ENCODE data around the gene GP5. TPM values are rescaled to one million over a fixed set of nuclear protein-coding genes. Genes with fewer than 3 reads are reported as not detected.

The GP5 gene
- total RNA-seq, 1 experiment from 2014 or later, result 0.05 TPM

GRCh38 chr3:194373899-194374298 lies 25.2 kb downstream of the GP5 start:
- no TSS peak for BruUV-seq (replicated peaks)
- Histone ChIP-seq H3K4me3 (ENCODE audit: low read depth in 2 of 2, low read length in 2 of 2) (no peak overlapping the region), H3K36me3 (ENCODE audit: control insufficient read depth, insufficient read depth, low read length) (no peaks in the 10 kb centered on the region), H3K4me1 (ENCODE audit: control insufficient read depth, insufficient read depth, low read length) (peaks cover 11% of the 10 kb centered on the region), H3K27ac (ENCODE audit: low read length) (no peak overlapping the region), H3K27me3 (ENCODE audit: control insufficient read depth, insufficient read depth, low read length) (0 out of 2 replicates have a peak, but pooled peaks cover 3% of the 10 kb centered on the region), H3K9me3 (ENCODE audit: control insufficient read depth, insufficient read depth, low read depth, low read length) (no peaks in the 10 kb centered on the region)
- DNase-seq (ENCODE audit: low read depth, low spot score), result no peak
- POLR2A ChIA-PET, result no interaction called here
- in situ Hi-C loops (cut with HindIII; ENCODE audit: low pct_unique_long_range_greater_than_20kb, low sequenced_read_pairs), result no loop called here
- no peak for TF ChIP-seq REST (IDR thresholded peaks at IDR 0.05; ENCODE audit: insufficient read depth in 1 of 2, low read depth in 2 of 2, low read length in 1 of 2)
- no peak for TF ChIP-seq TCF7L2 (IDR thresholded peaks at IDR 0.05; ENCODE audit: low read depth, low read length)
- no peak for TF ChIP-seq SIN3A (IDR thresholded peaks at IDR 0.05; ENCODE audit: borderline replicate concordance, insufficient read depth, low read depth, low read length)
- no peak for TF ChIP-seq POLR2AphosphoS5 (IDR thresholded peaks at IDR 0.05; ENCODE audit: low read depth, low read length)
- TF ChIP-seq CTCF (IDR thresholded peaks at IDR 0.05), result no peak
- ATAC-seq, result no peak
- intact Hi-C loops (cut with micrococcal nuclease; ENCODE audit: unreplicated experiment), result no loop called here
- CTCF ChIA-PET, result no interaction called here

GRCh38 chr3:194373028-194373427 lies 26.0 kb downstream of the GP5 start:
- CTCF ChIA-PET, result no interaction called here
- H3K36me3 ChIP-seq (ENCODE audit: control insufficient read depth, insufficient read depth, low read length), result no peaks in the 10 kb centered on the region
- intact Hi-C loops (cut with micrococcal nuclease; ENCODE audit: unreplicated experiment) (no loop called here), in situ Hi-C loops (cut with HindIII; ENCODE audit: low pct_unique_long_range_greater_than_20kb, low sequenced_read_pairs) (no loop called here)
- no peak overlapping the region for H3K4me3 ChIP-seq (ENCODE audit: low read depth in 2 of 2, low read length in 2 of 2)
- BruUV-seq (replicated peaks), result no TSS peak
- DNase-seq (ENCODE audit: low read depth, low spot score), result no peak
- POLR2A ChIA-PET, result no interaction called here
- TF ChIP-seq SIN3A (IDR thresholded peaks at IDR 0.05; ENCODE audit: borderline replicate concordance, insufficient read depth, low read depth, low read length), result no peak
- no peak for TF ChIP-seq POLR2AphosphoS5 (IDR thresholded peaks at IDR 0.05; ENCODE audit: low read depth, low read length)
- no peak for TF ChIP-seq REST (IDR thresholded peaks at IDR 0.05; ENCODE audit: insufficient read depth in 1 of 2, low read depth in 2 of 2, low read length in 1 of 2)
- TF ChIP-seq TCF7L2 (IDR thresholded peaks at IDR 0.05; ENCODE audit: low read depth, low read length), result no peak
- TF ChIP-seq CTCF (IDR thresholded peaks at IDR 0.05), result no peak
- ATAC-seq, result no peak
- peaks cover 11% of the 10 kb centered on the region for H3K4me1 ChIP-seq (ENCODE audit: control insufficient read depth, insufficient read depth, low read length)
- H3K27me3 ChIP-seq (ENCODE audit: control insufficient read depth, insufficient read depth, low read length), result 0 out of 2 replicates have a peak, but pooled peaks cover 3% of the 10 kb centered on the region
- no peak overlapping the region for H3K27ac ChIP-seq (ENCODE audit: low read length)
- no peaks in the 10 kb centered on the region for H3K9me3 ChIP-seq (ENCODE audit: control insufficient read depth, insufficient read depth, low read depth, low read length)
